HG03565 (cell line): ENCODE measurements around the gene RAPGEF1.
"Not testable (repeated sequence)": the region's sequence is repeated elsewhere in the genome, so short reads cannot be mapped to it uniquely, and the experiment has no call there.

Experiments used
- ATAC-seq: cut with Tn5 transposase; IDR thresholded peaks from one replicate; pipeline ENCODE4 v1.9.1; 2021; ENCODE audit warnings: mild to moderate bottlenecking, moderate library complexity; ENCODE audit not compliant: unreplicated experiment

RAPGEF1 gene

DNA sequence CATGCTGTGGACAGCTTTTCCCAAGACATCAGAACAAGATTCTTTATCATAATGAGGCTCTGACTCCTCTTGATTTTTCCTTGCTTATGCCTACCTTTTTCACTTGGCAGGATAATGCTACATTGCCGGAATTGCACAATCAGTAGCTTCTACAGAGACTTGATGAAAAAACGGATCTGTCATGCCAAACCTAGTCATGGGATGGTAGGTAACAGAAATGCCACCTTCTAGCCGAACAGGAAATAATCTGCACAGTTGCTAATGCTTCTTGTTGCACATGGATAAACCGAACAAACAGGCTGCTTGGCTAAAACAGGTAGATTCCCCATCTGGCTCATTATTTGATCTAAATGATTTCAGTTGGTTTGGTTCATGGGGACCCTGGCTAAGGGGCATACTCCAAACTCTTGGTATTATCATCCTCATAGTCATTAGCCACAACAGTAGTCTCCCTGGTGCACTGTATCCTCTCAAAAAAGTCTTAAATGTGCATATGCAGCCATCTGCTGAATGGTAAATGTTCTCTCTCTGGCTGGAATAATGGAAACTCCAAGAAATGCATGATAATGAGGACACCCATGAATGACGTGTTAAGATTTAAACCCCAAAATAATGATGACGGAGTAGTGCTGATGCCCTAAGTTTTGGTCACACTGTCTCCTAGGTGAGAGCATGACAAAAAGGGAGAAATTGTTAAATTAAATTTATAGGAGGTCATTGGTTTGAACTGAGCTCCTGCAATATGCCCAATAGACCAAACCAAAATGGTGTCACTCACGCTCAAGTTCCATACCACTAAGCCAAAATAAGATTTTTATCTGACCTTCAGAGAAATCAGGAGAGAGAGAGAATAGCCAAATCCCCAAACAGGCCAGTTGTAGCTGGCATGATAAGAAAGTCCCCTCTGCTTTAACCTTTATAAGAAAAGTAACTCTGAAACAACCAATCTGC, 47.0 kb downstream of the RAPGEF1 start:
- no peak for ATAC-seq

DNA sequence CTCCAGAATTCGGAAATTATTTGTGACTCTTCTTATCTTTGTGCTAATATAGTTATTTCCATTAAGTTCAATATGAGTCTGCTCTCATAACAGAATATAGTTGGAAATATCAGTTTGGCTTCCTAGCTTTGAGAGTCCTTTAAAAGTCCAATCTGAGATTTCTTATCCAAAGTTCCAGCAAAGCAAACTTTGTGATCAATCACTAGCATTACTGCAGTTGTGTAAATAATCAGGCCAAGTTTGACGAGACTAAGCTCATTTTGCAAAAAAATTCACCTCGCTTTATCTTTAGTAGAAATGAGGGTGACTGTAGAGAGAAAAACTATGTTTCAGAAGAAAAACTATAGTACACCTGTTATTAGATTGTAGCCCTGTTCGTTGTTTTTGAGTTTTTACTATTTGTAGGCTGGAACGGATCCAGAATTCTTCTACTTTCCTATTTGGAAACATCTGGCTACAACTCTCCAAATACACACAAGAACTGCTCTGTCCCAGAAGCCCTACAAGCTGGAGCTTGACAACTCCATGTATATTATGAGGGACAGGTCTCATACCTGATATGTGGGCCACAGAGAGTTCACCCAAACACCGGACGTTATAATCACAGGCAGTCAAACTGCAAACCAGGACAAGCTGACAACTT, 47.8 kb downstream of the RAPGEF1 start:
- no peak for ATAC-seq

DNA sequence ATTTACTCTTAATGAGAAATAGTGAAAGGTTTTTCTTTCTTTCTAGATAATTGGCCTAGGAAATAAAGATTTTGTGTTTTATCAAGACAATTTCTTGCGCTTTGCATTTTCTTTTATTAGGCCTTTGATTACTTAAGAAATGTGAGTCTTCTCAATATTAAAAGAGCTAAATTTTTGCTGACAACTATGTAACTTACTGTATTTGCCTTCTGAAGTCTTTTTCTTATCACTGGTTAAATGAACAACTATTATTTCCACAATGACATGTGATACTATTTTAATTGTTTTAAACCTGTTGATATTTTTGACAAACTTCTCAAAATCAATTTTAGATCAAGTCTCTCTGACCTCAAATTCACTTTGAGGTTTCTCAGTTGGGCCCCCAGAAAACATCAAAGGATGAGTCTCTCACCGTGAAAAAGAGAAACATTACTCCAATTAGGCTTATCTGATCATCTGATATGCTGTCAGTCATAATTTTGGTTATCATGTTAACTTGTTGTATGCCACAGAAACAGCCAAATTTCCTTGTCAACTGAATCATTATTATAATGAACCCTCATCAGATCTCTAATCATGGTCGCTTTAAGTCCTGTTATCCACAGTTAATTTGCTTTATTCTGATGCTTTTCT, 48.8 kb downstream of the RAPGEF1 start:
- ATAC-seq: no peak

DNA sequence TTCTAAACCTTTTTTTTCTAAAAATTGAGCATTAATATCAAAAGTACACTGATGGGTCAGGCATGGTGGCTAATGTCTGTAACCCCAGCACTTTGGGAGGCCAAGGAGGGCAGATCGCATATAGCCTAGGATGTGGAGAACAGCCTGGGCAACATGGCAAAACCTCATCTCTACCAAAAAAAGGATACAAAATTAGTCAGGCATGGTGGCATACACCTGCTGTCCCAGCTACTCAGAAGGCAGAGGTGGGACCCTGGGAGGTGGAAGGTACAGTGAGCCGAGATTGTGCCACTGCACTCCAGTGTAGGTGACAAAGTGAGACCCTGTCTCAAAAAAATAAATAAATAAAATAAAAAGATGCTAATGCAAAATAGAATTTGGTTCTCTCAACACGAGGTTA, 49.4 kb downstream of the RAPGEF1 start:
- no peak for ATAC-seq

DNA sequence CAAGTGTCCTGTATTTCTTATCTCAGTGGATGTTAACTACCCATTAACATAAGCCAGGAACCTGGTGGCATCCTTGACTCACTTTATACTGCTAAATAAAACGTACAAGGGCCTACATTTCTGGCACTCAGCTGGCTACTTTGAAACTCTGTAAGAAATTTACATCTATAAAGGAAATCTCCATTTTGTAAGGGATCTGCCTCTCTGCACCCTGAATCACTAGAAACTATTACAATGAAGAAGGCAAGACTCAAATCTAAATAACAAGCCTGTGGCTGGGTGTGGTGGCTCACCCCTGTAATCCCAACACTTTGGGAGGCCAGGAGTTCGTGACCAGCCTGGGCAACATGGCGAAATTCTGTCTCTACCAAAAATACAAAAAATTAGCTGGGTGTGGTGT, 51.5 kb downstream of the RAPGEF1 start:
- no peak for ATAC-seq

DNA sequence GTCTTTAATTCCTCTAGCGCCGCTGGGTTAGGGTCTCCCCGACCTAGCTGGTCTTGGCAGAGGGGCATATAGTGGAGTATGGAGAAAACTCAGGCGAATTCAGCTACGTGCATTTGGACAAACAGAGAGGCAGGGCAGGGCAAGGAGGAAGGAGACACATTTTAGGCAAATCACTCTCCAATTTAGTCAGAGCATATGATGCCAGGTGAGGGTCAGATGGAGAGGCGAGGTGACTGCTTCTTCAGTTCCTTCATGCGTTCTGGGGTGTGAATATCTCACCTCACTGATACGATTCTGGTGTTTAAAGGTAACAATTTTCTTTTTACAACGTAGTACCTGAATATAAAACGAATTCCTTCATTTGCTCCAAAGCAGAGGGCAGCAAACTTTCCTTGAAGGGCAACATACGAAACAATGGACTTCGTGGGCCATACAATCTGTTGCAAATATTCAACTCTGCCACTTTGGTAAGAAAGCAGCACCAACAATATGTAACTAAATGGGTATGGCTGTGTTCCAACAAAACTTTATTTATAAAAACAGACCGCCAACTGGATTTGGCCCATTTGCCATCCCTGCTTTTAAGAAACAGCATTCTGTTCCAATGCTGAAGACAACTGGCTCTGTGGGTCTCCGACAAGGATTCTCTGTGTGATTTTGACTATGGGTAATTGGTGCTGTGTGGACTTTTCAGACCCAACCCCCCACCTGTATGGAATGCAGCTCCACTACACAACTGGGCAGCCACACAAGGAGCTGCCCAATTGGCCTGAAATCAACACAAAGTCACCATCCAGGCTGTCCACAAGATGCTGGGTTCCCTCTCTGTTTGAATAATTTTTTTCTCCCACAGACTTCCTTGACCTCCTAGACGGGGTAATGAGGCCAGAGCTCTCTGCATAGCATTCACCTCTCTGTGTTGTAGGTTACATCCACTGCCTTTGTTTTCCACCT, 53.8 kb downstream of the RAPGEF1 start:
- ATAC-seq: no peak

DNA sequence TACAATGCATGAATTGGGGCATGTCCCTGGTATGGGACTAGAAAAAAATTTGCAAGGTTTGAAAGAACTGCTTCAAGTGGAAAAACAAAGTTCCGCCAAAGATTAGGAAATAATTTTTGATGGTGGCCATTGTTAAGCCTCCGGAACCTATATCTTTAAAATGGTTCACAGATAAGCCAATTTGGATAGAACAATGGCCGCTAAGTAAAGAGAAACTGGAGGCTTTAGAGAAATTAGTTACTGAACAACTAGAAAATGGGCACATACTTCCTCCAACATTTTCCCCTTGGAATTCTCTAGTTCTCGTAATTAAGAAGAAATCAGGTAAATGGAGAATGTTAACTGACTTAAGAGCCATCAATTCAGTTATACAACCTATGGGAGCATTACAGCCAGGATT, 56.8 kb downstream of the RAPGEF1 start:
- ATAC-seq: not testable (repeated sequence)

DNA sequence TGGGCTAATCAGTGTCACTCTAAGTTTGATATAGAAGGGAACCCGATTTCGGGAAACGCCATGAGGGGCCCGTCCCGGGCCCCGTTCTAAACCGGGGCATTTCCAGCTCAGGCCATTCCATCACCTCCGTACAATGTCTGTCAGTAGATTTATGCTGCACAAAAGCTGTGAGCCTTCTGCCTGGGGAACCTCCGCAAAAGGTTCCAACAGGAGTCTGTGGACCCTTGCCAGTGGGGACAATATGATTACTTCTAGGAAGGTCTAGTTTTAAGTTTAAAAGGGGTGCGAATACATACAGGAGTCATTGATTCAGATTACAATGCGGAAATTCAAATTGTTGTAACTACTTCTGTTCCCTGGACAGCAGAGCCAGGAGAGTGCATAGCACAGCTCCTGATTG, 57.6 kb downstream of the RAPGEF1 start:
- ATAC-seq: no peak

DNA sequence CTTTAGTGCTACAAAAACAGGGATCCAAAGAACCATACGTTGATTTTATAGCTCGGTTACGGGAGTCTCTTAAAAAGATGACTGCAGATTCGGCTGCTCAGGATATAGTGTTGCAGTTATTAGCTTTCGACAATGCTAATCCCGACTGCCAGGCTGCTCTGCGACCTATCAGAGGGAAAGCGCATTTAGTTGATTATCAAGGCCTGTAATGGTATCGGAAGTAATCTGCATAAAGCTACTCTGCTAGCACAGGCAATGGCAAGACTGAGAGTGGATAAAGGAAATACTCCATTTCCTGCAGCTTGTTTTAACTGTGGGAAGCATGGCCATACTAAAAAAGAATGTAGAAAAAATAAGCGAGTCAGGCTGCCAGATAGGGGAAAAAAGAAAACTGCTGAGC, 58.0 kb downstream of the RAPGEF1 start:
- ATAC-seq: not testable (repeated sequence)

DNA sequence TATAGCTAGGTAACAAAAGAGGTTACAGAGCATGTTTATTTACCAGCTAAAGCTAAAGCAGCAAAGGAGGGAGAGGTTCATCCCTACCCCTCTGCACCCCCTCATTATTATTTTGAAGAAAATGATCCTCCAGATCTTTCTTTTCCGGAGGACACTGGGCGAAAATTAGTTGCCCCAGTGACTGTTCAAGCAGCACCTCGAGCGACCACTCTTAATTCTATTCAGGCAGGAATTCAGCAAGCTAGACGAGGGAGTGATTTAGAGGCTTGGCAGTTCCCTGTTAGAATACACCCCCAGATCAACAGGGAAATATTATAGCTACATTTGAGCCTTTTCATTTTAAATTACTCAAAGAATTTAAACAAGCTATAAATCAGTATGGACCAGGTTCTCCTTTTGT, 58.8 kb downstream of the RAPGEF1 start:
- ATAC-seq: not testable (repeated sequence)

DNA sequence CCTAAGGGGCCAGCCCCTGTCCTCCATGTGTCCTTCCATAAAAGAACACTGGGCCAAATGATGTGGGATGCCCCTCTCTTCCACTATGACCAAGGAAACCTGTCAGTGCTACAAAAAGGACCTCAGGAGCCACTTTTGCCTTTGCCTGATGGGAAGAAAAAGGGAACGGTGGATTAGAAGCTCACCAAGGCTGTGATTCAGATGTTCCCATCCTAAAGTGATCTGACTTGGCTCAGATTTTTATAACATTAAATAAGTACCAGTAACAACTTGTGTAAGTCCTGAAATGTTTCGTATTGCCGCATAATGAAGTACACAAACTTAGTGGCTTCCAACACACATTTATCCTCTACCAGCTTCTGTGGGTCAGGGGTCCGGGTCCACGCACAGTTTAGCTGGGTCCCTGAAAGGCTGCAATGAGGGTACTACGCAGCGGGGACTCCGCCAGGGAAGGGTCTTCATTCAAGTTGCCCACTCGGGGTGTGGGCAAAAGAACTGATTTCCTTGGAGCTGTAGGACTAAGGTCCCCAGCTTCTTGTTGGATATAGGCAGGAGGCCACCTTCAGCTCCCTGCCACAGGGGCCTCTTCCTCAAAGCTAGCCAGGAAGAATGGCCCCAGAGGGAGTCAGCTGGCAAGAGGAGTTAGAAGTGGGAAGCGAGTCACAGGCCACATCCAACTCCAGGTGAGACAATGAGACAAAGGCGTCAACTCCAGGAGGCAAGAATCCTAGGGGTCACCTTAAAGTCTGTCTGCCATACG, 60.4 kb downstream of the RAPGEF1 start:
- ATAC-seq: no peak

DNA sequence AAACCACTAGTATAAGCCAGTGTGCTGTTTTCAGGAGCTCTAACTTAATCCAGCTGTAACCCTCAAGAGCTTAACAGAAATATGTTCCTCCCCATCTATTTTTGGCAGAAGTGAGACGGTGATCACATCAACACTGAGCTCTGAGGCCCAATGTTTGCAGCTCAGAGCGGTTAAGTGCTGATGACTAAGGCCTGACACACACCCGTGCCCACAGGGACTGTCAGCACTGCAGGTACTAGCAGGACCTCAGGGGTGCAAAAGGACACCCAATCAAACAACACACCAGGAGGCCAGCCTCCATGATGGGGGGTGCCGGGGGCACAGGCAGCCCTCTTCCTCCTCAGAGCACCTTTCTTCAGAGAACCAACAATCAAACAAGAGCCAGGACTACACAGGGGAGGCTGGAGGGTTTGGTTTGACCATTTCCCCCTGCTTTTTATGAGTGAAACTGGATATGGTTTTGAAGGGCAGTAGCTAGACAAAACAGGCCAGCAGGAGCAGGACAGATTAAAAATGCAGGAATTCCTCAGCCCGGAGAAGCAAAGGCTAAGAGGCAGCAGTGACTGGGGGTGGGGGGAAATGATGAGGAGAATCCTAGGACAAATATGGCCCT, 61.3 kb downstream of the RAPGEF1 start:
- peak; percentile 72 for ATAC-seq

DNA sequence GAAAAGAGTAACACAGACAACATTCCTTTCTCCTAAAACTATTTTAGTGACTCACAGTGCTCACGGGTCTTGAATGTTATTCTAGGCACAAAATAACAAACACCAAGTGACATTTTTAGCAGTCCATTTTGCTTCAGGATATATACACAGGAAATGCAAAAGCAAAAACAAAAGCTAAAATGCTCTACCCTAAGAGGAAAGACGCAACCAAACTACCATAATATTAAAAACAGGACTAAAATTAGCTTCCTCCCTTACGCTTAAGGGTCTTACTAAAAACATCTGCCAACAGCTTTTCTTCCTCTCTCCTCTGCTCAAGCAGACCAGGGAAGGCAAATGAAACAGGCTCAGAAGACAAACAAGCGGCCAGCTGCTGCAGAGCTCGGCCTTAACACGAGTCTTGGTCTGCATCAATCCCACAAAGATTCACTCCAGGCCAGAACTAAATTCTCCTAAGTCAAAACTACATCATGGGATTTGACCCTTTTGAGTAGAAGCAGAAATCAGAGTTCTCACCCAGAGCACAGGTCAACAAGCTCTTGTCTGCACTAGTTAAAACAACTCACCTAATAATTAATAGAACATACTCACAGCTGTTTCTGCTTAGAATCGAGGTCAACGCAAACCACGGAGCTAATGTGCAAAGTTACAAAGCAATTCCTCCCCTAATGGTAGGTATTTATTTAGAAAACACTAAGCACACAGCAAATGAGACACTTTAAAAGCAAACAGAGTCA, 62.3 kb downstream of the RAPGEF1 start:
- peak; percentile 18 for ATAC-seq

DNA sequence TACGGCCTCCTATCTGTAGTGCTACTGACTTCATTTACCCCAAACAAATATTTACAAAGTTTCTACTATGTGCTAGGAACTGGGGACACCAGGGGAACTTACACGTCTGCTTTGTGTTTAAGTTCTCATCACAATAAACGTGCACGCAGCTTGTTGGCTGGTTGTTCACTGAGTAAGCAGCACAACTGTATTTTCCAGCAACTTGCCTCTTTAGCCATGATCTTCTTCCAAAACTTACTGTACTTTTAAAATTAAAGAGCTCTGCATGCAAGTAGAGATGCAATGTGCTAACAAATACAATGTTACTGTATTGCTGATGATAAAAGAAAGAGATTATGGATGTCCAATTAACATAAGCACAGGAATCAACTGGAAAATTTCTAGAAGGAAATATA, 62.8 kb downstream of the RAPGEF1 start:
- no peak for ATAC-seq

DNA sequence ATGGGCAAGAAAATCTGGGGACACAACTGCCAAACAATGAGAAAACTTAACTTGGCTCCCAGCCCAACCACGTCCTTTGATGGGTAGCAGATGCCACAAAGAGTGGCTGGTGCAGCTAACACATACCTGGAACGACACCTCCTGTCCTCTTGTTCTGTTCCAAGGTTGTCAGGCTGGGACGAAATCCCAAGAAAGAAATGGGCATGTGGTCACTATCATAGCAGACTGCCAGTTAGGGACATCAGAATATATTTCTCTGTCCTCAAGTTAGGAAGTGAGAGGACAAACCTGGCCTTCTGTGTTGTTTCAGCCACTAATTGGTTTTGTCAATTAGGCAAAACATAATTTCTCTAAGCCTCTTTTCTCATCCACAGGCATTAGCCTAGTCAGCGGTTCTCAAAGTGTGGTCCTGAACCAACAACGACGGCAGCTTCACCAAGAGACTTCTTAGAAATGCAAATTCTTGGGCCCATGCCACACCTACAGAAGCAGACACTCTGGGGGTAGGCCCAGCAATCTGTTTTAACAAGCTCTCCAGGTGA, 63.4 kb downstream of the RAPGEF1 start:
- ATAC-seq: no peak

DNA sequence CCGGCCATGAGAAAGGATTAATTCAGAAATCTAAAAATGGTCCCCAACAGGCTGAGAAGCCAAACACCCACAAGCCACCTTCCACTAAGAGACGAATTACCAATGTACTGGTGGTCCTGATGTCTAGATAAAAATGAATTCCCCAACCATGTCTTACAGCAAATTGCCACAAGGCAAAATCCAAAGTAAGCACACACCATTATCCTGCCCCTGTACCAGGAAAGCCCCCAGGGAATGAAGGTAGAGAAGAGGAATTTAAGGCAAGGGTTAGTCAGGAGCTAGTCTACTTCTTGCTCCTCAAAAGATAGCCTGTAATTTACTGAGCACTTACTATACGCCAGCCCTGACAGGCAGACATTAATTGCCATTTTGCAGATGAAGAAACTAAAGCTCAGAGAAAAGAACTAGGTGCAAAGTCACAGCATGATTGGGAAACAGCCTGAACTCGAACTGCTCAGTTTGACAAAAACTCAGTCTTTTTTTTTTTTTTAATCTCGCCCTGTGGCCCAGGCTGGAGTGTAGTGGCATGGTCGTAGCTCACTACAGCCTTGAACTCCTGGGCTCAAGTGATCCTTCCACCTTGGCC, 64.3 kb downstream of the RAPGEF1 start:
- ATAC-seq: no peak

DNA sequence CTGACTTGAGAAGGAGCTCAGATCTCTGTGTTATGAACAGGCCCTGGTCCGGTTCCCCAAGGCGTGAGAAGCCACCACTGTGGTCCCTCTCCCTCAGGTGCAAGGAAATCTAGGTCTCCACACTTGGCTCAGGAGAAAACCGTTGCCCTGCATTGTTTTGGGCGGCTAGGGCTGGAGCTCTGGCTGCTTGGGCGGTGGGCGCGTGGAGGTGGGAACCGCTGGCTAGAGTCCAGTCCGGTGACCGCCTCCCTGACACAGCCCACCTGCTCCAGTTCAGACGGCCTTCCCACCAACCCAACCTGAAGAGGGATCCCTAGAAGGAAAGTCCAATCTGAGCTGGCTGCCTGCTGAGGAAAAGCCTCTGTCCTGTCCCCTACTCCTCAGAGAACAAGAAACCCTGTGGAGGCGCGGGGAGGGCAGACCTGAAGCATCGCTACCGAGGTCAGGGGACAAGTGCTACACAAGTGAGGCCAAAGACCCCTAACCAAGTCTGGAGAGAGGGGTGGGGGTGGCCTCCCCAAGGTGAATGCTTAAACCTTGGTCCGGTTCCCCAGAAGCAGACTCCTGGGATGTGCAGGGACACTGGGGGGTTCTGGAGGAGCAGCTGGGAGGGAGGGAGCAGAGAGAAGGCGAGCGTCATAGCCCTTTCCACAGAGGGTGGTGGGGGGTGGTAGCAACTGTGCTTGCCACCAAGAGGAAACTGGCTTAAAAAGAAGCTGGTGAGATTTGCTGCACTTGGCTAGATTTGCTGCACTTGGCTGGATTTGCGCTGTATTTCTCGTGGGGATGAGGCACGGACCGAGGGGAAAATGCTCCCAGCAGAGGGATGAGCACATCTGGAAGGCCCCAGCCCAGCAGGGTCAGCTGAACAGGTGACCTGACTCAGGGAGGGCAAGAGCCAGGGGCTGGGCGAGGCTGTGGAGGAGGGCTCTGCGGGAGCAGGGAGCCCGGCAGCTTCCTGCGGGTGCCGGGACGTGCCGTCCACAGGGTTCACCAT, 65.2 kb downstream of the RAPGEF1 start:
- ATAC-seq: no peak
